GOT3 (cell line): ENCODE measurements around the gene CHAC2.
"Not testable (repeated sequence)": the region's sequence is repeated elsewhere in the genome, so short reads cannot be mapped to it uniquely, and the experiment has no call there.

Experiments
- DNase-seq: peaks from one replicate; lab custom pipeline; 2025; ENCODE audit warnings: mixed read lengths; lab: John Stamatoyannopoulos, UW

CHAC2 gene

DNA sequence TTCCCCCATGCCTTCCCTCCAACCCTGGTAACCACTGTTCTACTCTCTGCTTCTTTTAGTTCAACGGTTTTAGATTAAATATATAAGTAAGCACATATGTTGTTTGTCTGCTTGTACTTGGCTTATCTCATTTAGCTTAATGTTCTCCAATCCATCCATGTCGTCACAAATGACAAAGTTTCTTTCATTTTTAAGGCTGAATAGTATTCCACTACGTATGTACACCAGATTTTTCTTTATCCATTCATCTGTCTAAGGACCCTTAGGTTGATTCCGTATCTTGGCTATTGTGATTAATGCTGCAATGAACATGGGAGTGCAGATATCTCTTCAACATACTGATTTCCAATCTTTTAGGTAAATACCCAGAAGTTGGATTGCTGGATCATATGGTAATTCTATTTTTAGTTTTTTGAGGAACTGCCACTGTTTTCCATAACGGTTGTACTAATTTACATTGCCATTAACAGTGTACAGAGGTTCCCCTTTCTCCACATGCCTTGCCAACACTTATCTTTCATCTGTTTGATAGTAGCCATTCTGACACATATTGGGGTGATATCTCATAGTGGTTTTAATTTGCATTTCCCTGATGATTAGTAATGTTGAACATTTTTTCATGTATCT lies 11.0 kb downstream of the CHAC2 start:
- no peak for DNase-seq

DNA sequence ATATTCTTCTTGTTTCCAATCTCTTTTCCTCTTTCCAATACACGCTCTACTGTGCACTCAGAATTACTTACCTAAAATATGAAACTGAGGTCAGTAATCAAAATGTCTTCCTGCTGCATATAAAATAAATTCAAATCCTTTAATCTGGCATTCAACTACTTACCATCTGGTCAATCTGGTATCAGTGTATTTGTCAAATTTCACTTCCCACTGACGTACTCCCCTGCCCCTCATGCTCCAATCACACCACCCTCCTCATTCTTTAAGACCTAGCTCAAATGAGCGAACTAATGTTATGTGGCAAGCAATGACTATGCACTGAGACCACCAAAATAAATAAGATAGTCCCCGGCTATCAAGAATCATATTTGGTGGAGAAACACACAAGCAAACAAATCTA lies 12.5 kb downstream of the CHAC2 start:
- no peak for DNase-seq

DNA sequence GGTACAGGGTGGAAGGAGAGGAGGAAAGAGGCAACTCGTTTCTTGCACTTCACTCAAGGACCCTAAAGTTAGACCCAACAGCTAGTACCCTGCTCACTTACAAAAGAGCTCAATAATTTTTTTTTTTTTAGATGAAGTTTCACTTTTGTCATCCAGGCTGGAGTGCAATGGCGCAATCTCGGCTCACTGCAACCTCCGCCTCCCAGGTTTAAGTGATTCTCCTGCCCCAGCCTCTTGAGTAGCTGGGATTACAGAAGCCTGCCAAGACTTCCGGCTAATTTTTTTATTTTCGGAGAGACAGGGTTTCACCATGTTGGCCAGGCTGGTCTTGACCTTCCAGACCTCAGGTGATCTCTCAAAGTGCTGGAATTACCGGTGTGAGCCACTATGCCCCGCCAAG lies 15.1 kb downstream of the CHAC2 start:
- no peak for DNase-seq

DNA sequence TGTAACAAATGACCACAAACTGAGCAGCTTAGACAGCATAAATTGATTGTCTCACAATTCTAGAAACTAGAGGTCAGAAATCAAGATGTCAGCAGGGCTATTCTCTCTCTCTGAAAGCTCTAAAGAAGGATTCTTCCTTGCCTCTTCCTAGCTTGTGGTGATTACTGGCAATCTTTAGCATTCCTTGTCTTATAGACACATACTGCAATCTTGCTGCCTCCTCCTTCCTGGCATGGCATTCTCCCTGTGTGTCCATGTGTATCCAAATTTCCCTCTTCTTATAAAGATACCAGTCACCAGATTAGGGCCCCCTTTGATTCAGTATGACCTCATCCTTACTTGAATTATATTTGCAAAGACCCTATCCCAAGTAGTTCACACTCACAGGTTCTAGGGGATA lies 16.8 kb downstream of the CHAC2 start:
- DNase-seq, result no peak

DNA sequence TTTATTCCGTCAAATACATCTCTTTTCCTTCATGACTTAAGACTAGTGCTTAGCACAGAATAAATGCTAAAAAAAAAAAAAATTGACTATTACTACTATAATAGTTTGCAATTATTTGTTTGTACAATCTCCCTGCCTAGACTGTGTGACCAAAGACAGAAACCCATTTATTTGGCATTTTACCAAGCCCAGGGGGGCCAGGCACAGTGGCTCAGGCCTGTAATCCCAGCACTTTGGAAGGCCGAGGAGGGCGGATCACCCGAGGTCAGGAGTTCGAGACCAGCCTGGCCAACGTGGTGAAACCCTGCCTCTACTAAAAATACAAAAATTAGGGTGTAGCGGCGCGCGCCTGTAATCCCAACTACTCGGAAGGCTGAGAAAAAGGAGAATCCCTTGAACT lies 17.8 kb downstream of the CHAC2 start:
- DNase-seq, result no peak

DNA sequence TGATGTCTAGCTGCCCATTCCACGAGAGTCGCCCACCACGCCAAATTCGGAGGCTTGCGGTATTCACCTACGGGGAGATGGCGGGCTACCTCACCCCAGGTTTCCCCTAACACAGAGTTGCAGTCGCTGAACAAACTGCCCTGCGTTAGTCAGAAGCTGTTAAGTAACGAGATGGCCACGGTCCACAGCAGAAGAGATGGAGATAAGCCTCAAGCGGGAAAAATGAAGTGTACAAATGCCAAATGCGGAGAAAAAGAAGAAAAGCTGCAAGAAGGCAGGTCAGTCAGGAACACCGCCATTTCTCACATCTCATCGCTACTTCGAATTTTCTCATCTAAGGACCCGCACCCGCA lies 18.7 kb downstream of the CHAC2 start:
- DNase-seq, result no peak

DNA sequence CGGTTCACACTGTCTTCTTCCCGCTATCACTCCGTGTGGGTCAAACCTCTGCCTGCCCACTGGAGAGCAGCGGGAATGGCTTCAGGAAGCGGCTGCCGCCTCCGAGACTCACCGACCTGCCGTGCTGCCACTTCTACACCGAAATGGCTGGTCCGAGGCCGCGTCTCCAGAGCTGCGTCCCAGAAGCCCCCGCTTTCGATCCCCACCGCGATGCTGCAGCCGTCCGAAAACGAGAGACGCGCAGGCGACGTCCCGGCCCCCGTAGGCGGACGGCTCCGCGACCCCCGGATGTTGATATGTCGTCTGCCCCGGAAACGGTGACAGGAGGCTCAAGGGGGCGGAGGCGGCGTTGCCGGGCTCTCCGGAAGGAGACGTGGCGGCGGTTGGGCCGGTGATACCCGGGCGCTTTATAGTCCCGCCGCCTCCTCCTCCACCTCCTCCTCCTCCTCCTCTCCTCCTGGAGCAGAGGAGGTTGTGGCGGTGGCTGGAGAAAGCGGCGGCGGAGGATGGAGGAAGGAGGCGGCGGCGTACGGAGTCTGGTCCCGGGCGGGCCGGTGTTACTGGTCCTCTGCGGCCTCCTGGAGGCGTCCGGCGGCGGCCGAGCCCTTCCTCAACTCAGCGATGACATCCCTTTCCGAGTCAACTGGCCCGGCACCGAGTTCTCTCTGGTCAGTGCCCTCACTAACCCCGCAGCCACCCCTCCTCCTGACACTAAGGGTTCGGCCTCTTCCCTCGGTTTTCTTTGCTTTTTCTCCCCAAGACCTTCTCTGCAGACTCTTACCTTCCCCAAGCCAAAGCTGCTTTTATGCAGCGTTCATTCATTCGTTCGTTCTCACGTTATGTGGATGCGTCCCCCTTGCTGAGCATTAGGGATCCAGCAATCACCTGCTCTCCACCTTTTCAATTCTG lies 19.4 kb downstream of the CHAC2 start, which contains the start of the genes ASB3 and ERLEC1:
ASB3 (minus strand) TSS at position 249 of the 909 bp plus-strand sequence. CDS start 21,381 bp downstream, outside the sequence.
ERLEC1 (plus strand) TSS at position 340 of the 909 bp plus-strand sequence; CDS start at position 507, 167 bp downstream.
- DNase-seq, result peak; percentile 45

DNA sequence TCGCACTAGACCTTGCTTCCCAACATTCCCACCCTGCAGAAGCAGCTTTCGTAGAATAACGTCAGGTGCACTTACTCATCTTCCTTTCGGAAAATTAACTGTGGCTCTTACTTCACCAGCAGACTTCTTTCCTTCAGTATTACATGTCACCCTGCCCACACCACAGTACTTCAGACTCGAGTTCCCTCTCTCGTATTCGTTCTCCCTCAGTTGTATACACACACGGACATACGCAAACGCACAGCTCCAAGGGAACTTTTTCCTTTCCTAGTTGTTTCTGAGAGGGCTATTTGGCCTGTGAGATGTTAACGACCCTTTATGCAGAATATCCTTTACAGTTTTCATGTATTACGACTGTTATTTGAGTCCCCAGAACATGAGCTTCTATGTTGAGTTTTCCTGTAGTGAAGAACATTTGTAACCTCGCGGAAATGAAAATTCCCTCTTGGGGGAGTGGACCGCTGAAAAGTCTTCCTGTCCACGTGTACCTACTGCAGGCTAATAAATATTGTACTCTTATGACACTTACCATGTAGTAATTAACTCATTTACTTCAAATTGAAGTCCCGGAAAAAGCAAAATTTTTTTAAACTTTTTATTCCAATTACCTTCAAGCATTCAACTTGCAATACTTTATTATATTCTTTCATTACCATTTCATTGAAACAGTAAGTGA lies 20.1 kb downstream of the CHAC2 start:
- no peak for DNase-seq

DNA sequence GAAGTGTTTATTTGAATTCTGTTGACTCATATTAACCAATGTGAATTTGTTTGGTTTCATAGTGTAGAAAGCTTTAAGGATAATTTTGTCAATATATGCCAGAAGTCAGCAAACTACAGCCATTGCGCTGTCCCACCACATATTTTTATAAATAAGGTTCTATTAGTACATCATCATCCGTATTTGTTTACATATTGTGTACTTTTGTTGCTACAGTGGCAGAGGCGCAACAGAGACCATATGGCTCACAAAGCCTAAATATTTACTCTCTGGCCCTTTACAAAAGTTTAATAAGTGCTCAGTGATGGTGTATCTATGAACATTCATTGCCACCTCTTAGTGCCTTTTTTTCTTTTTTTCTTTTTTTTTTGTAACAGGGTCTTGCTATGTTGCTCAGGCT lies 25.7 kb downstream of the CHAC2 start:
- no peak for DNase-seq

DNA sequence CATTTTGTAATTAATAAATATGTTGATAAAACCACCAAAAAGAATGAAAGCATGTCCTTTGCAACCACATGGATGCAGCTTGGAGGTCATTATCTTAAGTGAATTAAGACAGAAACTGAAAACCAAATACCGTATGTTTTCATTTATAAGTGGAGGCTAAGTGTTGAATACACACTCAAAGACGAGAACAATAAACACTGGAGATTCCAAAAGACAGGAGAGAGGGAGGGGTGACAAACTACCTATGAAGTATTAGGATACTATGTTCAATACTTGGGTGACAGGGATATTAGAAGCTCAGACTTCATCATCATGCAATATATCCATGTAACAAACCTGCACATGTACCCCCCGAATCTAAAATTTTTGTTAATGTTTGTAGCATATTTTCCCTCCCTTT lies 26.2 kb downstream of the CHAC2 start:
- DNase-seq, result no peak

DNA sequence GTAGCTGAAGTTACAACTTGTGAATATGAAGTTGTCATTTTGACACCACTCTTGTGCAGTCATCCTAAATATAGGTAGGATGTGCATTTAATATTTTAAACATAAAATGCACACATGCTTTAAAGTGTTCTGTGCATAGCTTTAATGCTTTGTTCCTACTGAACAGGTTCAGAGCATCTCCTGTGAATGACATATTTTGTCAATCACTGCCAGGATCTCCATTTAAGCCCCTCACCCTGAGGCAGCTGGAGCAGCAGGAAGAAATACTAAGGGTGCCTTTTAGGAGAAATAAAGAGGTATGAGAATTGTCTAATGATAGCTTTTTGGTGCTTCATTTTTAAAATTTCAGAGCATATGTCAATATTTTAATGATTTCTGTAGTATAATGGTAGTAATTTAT lies 33.9 kb downstream of the CHAC2 start:
- DNase-seq, result no peak

DNA sequence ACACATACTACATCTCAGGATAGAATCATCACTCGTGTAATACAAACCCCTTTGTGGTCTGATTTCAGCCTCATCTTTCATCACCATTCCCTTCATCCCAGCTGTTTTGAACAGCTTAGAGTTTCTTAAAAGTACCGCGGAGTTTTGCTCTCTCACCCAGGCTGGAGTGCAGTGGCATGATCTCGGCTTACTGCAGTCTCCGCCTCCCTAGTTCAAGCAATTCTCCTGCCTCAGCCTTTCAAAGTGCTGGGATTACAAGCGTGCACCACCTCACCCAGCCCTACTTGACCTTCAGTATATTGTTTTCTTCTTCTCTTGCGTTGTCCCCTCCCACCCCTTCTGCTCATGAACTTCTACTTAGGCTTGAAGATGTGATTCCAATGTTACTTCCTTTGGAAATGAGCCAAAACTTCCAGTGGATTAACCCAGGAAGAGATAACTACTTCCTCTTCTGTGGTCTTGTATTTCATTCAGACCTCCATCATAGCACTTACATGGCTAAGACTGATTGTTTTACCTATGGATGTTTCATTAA lies 35.1 kb downstream of the CHAC2 start:
- DNase-seq, result no peak

DNA sequence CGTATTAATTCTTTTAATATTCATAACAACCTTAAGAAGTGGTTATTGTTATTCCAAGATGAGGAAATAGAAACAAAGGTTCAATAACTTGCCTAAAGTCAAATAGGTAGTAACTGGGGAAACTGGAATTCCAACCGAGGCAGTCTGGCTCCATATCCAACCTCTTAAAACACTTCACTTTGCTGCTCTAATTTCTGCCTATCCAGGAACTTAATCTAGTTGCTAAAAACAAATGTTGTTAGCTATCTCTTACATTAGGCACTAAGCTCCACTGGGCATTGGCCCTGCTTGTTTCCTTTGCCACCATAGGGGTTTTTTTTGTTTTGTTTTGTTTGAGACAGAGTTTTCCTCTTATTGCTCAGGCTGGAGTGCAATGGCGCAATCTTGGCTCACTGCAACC lies 44.0 kb downstream of the CHAC2 start:
- DNase-seq, result no peak

DNA sequence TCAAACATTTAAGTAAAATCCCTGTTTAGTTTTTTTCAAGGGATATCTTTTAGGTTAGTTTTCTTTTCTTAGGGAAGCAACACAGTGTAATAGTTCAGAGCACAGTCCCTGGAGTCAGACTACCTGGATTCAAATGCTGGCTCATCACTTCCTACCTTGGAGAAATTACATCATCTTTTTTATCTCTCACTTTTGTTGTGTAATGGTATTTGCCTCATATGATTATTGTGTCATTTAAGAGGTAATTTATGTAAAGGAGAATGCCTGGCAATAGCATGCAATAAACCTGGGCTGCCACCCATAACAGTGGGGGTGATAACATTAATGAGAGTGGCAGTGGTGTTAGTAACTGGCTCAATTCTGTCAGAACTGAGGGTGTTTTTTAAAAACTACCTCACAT lies 45.5 kb downstream of the CHAC2 start:
- DNase-seq, result no peak

DNA sequence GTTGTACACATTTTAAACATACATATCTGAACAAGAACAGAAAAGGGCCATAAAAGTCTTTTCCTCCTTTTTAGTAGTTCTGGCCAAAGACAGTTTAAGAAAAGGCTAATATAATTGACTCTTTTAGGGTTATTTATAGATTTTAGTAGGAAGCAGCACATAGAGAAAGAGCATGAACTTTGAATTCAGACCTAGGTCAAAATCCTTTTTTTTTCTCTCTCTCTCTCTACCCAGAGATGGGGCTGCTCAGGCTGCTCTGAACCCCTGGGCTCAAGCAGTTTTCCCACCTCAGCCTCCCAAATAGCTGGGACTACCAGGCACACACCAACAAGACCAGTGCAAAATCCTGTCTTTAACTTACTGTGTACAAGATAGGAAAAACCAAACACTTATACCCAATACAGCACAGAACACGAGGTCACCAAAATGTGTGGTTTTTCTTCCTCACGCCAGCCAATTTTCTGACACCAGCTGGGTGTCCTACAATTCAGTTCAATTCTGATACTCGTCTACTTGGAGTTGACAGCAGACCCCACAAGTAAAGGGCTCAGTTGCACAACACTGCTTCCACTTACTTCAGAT lies 51.3 kb downstream of the CHAC2 start:
- DNase-seq, result no peak

DNA sequence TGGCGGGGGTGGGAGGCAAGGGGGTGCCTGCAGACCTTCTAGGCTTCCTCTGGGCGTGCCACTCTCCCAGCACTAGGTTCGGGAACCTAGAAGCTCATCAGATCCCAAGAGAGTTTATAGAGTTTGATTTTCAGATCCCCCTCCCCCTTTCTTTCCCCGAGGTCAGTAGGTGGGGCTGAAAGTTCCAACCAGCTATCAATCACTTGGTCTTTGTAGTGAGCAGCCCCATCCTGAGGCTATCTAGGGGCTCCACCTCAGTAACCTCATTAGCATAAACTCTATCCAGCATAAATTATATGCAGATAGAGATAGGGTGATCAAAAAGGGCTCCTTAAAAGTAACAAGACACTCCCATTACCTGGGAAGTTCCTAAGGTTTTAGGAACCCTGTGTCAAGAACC lies 52.0 kb downstream of the CHAC2 start:
- DNase-seq, result no peak

DNA sequence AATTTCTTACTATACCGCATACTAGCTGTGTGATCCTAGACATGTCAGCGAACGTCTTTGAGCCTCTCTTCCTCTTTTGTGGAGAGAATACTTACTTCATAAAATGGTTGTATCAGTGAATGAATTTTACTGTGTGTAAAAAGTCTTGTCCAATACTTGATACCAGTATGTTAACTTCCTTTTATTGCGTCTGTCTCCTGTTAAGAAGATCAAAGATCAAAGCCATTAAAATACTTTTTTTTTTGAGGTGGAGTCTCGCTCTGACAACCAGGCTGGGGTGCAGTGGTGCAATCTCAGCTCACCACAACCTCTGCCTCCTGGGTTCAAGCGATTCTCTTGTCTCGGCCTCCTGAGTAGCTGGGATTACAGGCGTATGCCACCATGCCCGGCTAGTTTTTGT lies 52.4 kb downstream of the CHAC2 start:
- no peak for DNase-seq

DNA sequence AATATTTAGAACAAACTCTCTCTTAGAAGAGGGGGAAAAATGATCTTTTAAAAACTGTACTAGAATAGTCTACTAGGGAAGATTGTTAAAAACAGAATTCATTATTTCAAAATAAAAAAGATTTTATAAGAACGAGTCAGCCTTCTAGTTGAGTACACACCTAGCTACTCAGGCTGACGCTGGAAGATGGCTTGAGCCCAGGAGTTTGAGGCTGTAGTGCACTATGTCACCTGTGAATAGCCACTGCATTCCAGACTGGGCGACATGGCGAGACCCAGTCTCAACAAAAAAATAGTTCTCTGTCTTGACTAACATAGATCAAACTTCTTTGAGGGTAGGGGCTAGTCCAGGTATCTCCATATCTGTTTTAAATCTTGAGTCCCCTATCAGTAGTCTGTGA lies 53.1 kb downstream of the CHAC2 start:
- no peak for DNase-seq

DNA sequence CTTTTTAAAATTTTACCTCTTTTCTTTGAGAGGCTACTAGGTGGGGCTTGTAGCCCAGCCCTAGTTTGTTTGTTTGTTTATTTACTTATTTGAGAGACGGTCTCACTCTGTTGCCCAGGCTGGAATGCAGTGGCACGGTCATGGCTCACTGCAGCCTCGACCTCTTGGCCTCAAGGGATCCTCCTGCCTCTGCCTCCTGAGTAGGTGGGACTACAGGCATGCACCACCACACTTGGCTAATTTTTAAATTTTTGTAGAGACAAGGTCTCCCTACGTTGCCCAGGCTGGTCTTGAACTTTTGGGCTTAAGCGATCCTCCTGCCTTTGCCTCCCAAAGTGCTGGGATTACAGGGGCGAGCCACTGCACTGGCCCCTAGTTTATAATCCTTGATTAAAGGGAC lies 54.2 kb downstream of the CHAC2 start:
- no peak for DNase-seq

DNA sequence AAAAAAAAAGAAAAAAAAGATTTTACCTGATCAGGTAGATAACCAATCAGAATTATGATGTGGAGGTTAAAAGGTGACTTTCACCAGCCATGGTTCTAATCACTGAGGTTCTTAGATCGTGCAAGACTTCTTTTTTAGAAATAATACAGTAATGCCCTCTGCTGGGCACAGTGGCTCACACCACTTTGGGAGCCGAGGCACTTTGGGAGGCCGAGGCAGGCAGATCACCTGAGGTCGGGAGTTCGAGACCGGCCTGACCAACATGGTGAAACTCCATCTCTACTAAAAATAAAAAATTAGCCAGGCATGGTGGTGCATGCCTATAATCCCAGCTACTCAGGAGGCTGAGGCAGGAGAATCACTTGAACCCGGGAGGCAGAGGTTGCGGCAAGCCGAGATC lies 56.0 kb downstream of the CHAC2 start:
- not testable (repeated sequence) for DNase-seq
